Measurements from ENCODE around the gene SHD. TPM values are rescaled to one million over a fixed set of nuclear protein-coding genes. Genes with fewer than 3 reads are reported as not detected.

Gene SHD
- total and polyA plus RNA-seq, 4 donors = not detected

DNA sequence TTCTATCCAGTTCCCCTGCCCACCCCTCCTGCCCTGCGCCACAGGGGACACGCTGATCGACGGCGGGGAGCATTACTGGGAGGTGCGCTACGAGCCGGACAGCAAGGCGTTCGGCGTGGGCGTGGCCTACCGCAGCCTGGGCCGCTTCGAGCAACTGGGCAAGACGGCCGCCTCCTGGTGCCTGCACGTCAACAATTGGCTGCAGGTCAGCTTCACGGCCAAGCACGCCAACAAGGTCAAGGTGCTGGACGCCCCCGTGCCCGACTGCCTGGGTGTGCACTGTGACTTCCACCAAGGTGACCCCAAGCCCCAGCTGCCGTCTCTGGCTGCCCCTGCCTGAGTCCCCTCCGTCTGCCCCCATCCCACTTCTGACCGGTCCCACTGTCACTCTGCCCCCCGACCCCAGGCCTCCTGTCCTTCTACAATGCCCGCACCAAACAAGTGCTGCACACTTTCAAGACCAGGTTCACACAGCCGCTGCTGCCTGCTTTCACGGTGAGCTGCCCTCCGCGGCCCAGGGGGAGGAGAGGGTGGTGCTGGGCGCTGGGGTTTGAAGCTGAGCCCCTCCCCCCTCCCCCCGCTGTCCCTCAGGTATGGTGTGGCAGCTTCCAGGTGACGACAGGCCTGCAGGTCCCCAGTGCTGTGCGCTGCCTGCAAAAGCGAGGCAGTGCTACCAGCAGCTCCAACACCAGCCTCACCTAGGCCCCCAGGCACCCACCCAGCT, 44.0 kb downstream of the SHD start:
- peaks cover 0 to 6% (median 2%) of the 10 kb centered on the region in 3 donors for H3K27me3 ChIP-seq (ENCODE audit: control insufficient read depth in 3 of 3, insufficient read depth in 3 of 3, low read length in 2 of 3)
- DNase-seq (no peak), ATAC-seq (ENCODE audit: insufficient read depth, low FRiP score) (no peak)
- H3K27ac ChIP-seq (ENCODE audit: low read depth in 1 of 2, low read length in 1 of 2) = no peak overlapping the region
- TF ChIP-seq CTCF (IDR thresholded peaks at IDR 0.05; ENCODE audit: control extremely low read depth, extremely low read depth) = no peak
- H3K4me3 ChIP-seq = no peak overlapping the region
- H3K4me1 ChIP-seq (ENCODE audit: control insufficient read depth in 5 of 5, insufficient read depth in 5 of 5, low read length in 5 of 5) = peaks cover 0 to 6% (median 2%) of the 10 kb centered on the region in 5 donors
- 81 to 87% methylated on average over 37 of the region's 37 CpGs for WGBS, 2 donors
- H3K9me3 ChIP-seq (ENCODE audit: control insufficient read depth in 4 of 4, insufficient read depth in 3 of 4, low read length in 3 of 4) = no peaks in the 10 kb centered on the region
- H3K9ac ChIP-seq (ENCODE audit: insufficient read depth in 1 of 2, low read length in 2 of 2) = no peak overlapping the region
- H3K36me3 ChIP-seq (ENCODE audit: control insufficient read depth in 4 of 4, insufficient read depth in 4 of 4, low read length in 4 of 4) = no peaks in the 10 kb centered on the region

DNA sequence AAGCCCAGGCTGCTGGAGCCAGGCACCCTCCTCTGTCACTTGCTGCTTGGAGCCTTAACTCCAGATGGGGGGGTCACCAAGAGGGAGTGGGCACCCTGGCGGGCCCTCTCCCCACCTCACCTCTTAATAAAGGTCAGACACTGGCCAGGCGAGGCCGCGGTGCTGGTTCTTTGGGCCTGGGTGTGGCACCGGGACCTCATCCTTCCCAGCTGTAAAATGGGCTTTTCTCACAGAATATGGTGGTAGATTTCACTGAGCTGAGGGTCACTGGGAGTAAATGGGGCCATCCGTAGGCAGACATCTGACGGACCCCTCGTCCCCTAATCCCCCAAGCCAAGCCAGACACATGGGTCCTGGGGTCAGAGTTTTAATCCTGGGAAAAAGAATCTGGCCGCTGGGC, 44.6 kb downstream of the SHD start:
- Histone ChIP-seq H3K36me3 (ENCODE audit: control insufficient read depth in 4 of 4, insufficient read depth in 4 of 4, low read length in 4 of 4) (no peaks in the 10 kb centered on the region), H3K27me3 (ENCODE audit: control insufficient read depth in 3 of 3, insufficient read depth in 3 of 3, low read length in 2 of 3) (peaks cover 0 to 6% (median 2%) of the 10 kb centered on the region in 3 donors), H3K9me3 (ENCODE audit: control insufficient read depth in 4 of 4, insufficient read depth in 3 of 4, low read length in 3 of 4) (no peaks in the 10 kb centered on the region), H3K4me1 (ENCODE audit: control insufficient read depth in 5 of 5, insufficient read depth in 5 of 5, low read length in 5 of 5) (peaks cover 0 to 9% (median 2%) of the 10 kb centered on the region in 5 donors), H3K4me3 (no peak overlapping the region), H3K9ac (ENCODE audit: insufficient read depth in 1 of 2, low read length in 2 of 2) (no peak overlapping the region), H3K27ac (ENCODE audit: low read depth in 1 of 2, low read length in 1 of 2) (no peak overlapping the region)
- WGBS, 2 donors = 94 to 97% methylated on average over 9 of the region's 9 CpGs
- DNase-seq (no peak), ATAC-seq (ENCODE audit: insufficient read depth, low FRiP score) (no peak)
- no peak for TF ChIP-seq CTCF (IDR thresholded peaks at IDR 0.05; ENCODE audit: control extremely low read depth, extremely low read depth)

DNA sequence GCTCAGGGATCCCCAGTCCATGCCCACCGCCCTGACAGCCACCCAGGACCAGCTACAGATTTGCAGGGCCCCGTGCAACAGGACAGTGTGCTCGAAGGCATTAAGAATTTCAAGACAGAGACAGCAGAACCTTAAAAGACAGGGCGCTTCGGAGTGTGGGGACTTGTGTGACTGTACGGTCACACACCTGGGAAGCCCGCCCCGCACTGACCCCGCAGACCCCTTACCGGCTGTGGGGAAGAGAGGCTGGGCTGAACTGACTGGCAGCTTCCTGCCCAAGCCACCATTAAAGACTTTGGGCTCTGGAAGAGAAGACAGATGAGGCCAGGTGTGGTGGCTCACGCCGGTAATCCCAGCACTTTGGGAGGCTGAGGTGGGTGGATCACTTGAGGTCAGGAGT, 45.2 kb downstream of the SHD start:
- WGBS, 2 donors = 88 to 91% methylated on average over 12 of the region's 12 CpGs
- H3K9ac ChIP-seq (ENCODE audit: insufficient read depth in 1 of 2, low read length in 2 of 2) = no peak overlapping the region

More for the DNA sequence above, 45.2 kb downstream of the SHD start:
- Histone ChIP-seq H3K36me3 (ENCODE audit: control insufficient read depth in 4 of 4, insufficient read depth in 4 of 4, low read length in 4 of 4) (no peaks in the 10 kb centered on the region), H3K27me3 (ENCODE audit: control insufficient read depth in 3 of 3, insufficient read depth in 3 of 3, low read length in 2 of 3) (peaks cover 0 to 6% (median 2%) of the 10 kb centered on the region in 3 donors), H3K9me3 (ENCODE audit: control insufficient read depth in 4 of 4, insufficient read depth in 3 of 4, low read length in 3 of 4) (no peaks in the 10 kb centered on the region), H3K4me3 (no peak overlapping the region), H3K27ac (ENCODE audit: low read depth in 1 of 2, low read length in 1 of 2) (no peak overlapping the region), H3K4me1 (ENCODE audit: control insufficient read depth in 5 of 5, insufficient read depth in 5 of 5, low read length in 5 of 5) (peaks cover 0 to 10% (median 2%) of the 10 kb centered on the region in 5 donors)
- no peak for TF ChIP-seq CTCF (IDR thresholded peaks at IDR 0.05; ENCODE audit: control extremely low read depth, extremely low read depth)
- DNase-seq (no peak), ATAC-seq (ENCODE audit: insufficient read depth, low FRiP score) (no peak)
